Astrocyte of the spinal cord (primary cell): ENCODE results near the gene ADCY3.

Source experiments
- DNase-seq: peaks from one replicate; pipeline ENCODE4 v3.0.0; 2011; ENCODE audit warnings: low read depth, low spot score
- H3K4me3 ChIP-seq: 2 replicates; pipeline ENCODE4 v1.5.1; 2011; ENCODE audit warnings: low read depth, mild to moderate bottlenecking, low read length, moderate library complexity
- CTCF ChIP-seq: IDR thresholded peaks from 2 replicates; pipeline ENCODE4 v1.5.1; 2012; ENCODE audit warnings: low read depth, mild to moderate bottlenecking, low read length, inconsistent platforms
- in situ Hi-C: cut with HindIII; loops from 2 replicates; pipeline ENCODE4 v1.10.0; 2017; ENCODE audit warnings: low sequenced_read_pairs

ADCY3 gene

GRCh38 chr2:24957221-24957620 is 37.2 kb upstream of the ADCY3 start:
- no peak for DNase-seq
- in situ Hi-C loops, result no loop called here
- no peak for TF ChIP-seq CTCF
- no peak overlapping the region for H3K4me3 ChIP-seq

DNA sequence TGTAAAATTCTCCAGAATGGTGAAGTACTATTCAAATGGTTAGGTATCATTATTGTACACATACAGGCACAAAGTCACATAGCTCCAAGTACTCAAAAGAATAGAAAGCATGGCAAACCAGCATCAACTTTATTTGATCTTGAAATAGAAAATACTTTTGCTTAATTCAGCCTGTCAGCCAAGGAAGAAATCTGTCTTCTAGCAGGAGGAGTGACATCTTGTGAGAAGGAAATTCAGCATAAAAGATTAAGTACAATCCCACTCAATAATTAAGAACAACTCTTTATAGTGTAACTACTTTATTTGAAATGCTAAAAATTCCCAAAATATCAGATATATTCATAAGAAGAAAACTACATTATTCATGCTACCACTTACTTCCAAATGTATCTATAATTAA is 35.9 kb upstream of the ADCY3 start:
- TF ChIP-seq CTCF, result no peak
- in situ Hi-C loops, result no loop called here
- no peak overlapping the region for H3K4me3 ChIP-seq
- no peak for DNase-seq

DNA sequence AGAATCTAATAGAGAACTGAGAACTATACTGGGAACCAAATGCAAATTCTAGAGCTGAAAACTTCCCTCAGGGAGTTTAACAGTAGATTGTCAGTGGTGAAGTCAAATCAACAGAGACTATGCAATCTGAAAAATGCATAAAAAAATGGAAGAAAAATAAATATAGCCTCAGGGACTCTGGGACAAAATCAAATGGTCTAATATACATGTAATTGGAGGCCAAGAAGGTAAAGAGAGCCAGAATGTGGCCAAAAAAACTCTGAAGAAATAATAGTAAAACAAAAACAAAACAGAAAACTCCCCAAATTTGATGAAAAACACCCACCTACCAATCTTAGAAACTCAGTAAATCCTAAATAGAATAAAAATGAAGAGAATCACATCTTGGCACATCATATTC is 35.2 kb upstream of the ADCY3 start:
- H3K4me3 ChIP-seq, result no peak overlapping the region
- in situ Hi-C loops, result no loop called here
- DNase-seq, result no peak
- no peak for TF ChIP-seq CTCF

- no peak for DNase-seq
- no peak overlapping the region for H3K4me3 ChIP-seq
- no peak for TF ChIP-seq CTCF
- in situ Hi-C loops, result no loop called here
Measured at GRCh38 chr2:24950102-24950501, 30.1 kb upstream of the ADCY3 start.

- in situ Hi-C loops, result no loop called here
- TF ChIP-seq CTCF, result no peak
- no peak for DNase-seq
- H3K4me3 ChIP-seq, result no peak overlapping the region
Measured at GRCh38 chr2:24948506-24948905, 28.5 kb upstream of the ADCY3 start.

- no peak overlapping the region for H3K4me3 ChIP-seq
- no peak for DNase-seq
- in situ Hi-C loops, result no loop called here
- no peak for TF ChIP-seq CTCF
Measured at GRCh38 chr2:24947561-24948157, 27.6 kb upstream of the ADCY3 start.

GRCh38 chr2:24945907-24946306 is 25.9 kb upstream of the ADCY3 start:
- no peak overlapping the region for H3K4me3 ChIP-seq
- TF ChIP-seq CTCF, result no peak
- in situ Hi-C loops, result no loop called here
- no peak for DNase-seq
